CD4-positive, alpha-beta T cell treated with Interleukin-12 subunit alpha and Interleukin-12 subunit beta, for 1 hour (primary cell): Measurements from ENCODE around the gene KLRK1.
"Not testable (repeated sequence)": the region's sequence is repeated elsewhere in the genome, so short reads cannot be mapped to it uniquely, and the experiment has no call there.

Source experiments
- DNase-seq: peaks from one replicate; pipeline ENCODE4 v3.0.0-alpha.2; 2020

Gene KLRK1

DNA sequence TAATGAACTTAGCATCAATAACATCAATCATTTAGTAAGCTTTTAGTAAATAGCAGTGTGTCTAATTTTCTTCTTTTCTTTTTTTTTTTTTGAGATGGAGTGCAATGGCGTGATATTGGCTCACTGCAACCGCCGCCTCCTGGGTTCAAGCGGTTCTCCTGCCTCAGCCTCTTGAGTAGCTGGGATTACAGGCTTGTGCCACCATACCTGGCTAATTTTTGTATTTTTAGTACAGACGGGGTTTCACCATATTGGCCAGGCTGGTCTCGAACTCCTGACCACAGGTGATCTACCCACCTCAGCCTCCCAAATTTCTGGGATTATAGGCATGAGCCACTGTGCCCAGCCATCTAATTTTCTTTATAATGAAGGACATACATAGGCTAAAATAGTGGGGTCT lies 2.3 kb downstream of the KLRK1 start:
- not testable (repeated sequence) for DNase-seq

DNA sequence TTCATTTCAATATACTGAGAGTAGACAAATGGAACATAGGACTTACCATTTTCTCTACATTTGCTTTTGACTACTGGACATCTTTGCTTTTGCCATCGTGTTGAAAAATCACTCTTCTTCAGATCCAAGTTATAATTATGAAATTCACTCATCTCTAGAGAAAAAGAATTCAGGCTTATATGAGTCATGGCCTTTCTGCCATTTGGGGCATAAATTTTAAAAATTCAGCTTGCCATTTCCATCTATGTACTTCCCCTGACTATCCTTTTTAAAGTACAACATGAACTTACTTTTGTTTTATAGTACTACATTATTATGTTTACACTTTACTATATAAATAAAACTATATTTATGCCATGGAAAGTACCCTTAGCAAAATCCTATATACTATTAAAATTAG lies 3.0 kb downstream of the KLRK1 start:
- DNase-seq = no peak

- DNase-seq = no peak
These were observed 4.7 kb downstream of the KLRK1 start for GRCh38 chr12:10385166-10385613.

DNA sequence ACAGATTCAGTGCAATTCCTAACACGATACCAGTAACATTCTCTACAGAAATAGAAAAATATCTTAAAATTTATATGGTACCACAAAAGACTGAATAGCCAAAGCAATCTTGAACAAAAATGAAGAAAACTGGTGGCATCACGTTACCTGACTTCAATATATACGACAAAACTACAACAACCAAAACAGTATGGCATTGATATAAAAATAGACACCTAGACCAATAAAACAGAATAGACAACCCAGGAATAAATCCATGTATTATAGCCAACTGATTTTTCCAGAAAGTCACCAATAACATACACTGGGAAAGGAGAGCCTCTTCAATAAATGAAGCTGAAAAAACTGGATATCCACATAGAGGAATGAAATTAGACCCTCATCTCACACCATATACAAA lies 5.7 kb downstream of the KLRK1 start:
- no peak for DNase-seq

DNA sequence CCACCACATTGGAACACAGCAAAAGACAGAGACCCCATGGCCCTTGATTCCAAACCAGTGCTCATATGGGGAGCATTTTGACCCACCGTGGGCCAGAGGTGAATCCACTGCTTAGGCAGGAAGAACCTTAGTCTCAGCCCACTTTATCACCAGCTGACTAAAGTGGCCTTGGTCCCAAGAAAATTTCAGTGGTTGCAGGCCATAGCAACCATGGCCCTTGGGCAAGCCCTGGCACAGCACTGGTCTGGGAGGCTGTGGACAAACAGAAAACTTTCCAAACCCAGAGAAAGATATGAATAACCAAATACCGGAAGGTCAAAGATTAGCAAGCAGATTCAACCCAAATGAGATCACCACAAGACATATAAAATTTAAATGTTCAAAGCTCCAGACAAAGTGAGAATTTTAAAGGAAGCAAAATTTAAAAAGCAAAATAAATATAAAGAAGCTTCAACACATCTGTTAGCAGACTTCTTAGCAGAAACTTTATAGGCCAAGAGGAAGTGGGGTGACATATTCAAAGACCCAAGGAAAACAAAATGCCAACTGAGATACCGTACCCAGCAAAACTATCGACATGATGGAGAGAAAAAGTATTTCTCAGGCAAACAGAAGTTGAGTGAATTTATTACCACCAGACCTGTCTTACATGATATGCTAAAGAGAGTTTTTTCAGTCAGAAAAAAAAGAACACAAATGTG lies 7.8 kb downstream of the KLRK1 start:
- no peak for DNase-seq

GRCh38 chr12:10378737-10379136 lies 11.1 kb downstream of the KLRK1 start:
- DNase-seq = not testable (repeated sequence)

- DNase-seq = no peak
These were observed 15.2 kb downstream of the KLRK1 start for GRCh38 chr12:10374624-10375018.

DNA sequence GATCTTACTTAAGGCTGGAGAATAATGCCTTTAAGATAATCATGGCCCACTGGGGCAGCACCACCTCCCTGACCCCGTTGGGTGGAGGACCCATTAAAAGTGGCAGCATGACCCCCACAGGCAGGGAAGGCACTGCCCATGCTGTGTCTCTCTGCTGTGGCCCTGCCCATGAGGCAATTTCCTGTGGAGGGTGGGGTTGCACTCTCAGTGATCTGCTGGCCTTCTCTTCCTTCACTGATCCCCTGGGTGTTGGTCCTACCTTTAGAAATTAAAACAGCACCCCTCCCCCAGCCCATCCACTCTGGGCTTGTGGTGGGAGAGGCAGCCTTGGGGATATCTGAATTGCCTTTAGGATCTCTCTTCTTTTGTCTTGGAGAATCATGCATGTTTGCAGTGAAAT lies 17.3 kb downstream of the KLRK1 start:
- DNase-seq = no peak

- DNase-seq = not testable (repeated sequence)
These were observed 17.8 kb downstream of the KLRK1 start for GRCh38 chr12:10371893-10372535.

- no peak for DNase-seq
These were observed 20.1 kb downstream of the KLRK1 start for GRCh38 chr12:10369557-10370415.

- no peak for DNase-seq
These were observed 21.4 kb downstream of the KLRK1 start for GRCh38 chr12:10368206-10369171.

DNA sequence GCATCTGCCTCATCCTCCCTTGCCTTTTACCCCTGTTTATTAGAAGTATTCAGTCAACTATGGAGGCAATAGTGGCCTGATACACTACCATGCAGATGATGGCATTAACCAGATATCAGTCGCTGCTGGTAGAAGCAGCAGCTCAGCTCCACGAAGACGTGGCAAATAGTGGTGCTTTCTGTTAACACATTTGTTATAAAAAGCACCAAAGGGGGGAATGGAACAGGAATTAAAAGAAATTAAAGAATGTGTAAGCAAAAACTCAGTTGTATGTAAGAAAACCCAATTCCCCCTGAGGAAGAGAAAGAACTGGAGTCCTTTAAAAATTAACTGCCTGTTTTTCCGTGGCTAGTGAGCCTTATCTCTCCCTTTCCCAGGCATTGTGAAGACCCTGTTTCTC lies 22.1 kb downstream of the KLRK1 start:
- not testable (repeated sequence) for DNase-seq

GRCh38 chr12:10366875-10367274 lies 23.0 kb downstream of the KLRK1 start:
- no peak for DNase-seq

- DNase-seq = no peak
These were observed 24.0 kb downstream of the KLRK1 start for GRCh38 chr12:10365696-10366405.

- DNase-seq = peak; percentile 76
These were observed 24.8 kb downstream of the KLRK1 start for GRCh38 chr12:10364815-10365622.

- no peak for DNase-seq
These were observed 25.7 kb downstream of the KLRK1 start for GRCh38 chr12:10363914-10364814.

GRCh38 chr12:10363658-10363913 lies 26.3 kb downstream of the KLRK1 start:
- no peak for DNase-seq

DNA sequence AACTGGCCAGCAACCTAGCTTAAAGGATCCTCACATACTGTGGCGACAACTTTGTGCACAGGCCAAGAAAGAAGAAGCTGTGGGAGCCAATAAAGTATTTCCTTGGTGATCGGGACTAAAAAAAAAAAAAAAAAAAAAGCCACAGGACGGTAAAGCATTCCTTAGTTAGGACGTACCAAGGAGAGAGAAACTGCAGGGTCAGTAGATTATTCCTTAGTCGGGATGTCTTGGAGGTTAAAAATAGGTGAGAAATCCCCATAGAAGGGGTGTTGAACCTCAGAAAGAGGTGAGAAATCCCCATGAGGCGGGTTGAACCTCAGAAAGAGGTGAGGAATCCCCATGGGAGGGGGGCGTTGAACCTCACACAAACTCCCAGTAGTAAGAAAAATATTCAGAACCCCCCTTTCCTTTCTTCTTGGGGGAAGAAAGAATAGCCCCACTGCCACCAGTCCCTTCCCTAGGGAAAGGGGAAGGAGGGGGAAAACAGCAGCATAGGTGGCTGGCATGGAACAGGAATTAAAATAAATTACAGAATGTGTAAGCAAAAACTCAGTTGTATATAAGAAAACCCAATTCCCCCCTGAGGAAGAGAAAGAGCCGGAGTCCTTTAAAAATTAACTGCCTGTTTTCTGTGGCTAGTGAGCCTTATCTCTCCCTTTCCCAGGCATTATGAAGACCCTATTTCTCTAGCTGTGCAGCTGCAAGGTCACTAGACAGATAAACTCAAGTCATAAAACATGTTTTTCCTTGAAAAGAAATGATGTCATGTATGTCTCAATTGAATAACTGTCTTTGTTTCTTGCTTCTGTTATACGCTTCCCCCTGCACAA lies 26.8 kb downstream of the KLRK1 start:
- no peak for DNase-seq

GRCh38 chr12:10362325-10362724 lies 27.5 kb downstream of the KLRK1 start:
- DNase-seq = no peak
